HG02678 (cell line): Measurements from ENCODE around the gene LAP3.
A peak's percentile ranks its signal among the peaks of the same experiment; 100 is the strongest.
"Not testable (repeated sequence)": the region's sequence is repeated elsewhere in the genome, so short reads cannot be mapped to it uniquely, and the experiment has no call there.

Experiments used
- ATAC-seq: cut with Tn5 transposase; IDR thresholded peaks from one replicate; pipeline ENCODE4 v1.9.1; 2021; ENCODE audit warnings: mild to moderate bottlenecking, moderate library complexity; ENCODE audit not compliant: unreplicated experiment

LAP3 gene

GRCh38 chr4:17576932-17577664 lies at the start of gene LAP3:
Gene LAP3 (plus strand): TSS chr4:17577198. CDS start chr4:17577466, 268 bp downstream.
- peak; percentile 80 for ATAC-seq

GRCh38 chr4:17528551-17529165 lies 48.3 kb upstream of the LAP3 start:
- no peak for ATAC-seq

- no peak for ATAC-seq
Observed at GRCh38 chr4:17531538-17532285, 45.3 kb upstream of the LAP3 start.

GRCh38 chr4:17534705-17535104 lies 42.3 kb upstream of the LAP3 start:
- no peak for ATAC-seq

- no peak for ATAC-seq
Observed at GRCh38 chr4:17535242-17535641, 41.8 kb upstream of the LAP3 start.

GRCh38 chr4:17535906-17536305 lies 41.1 kb upstream of the LAP3 start:
- no peak for ATAC-seq

GRCh38 chr4:17537060-17537459 lies 39.9 kb upstream of the LAP3 start:
- ATAC-seq = not testable (repeated sequence)

GRCh38 chr4:17544205-17544604 lies 32.8 kb upstream of the LAP3 start:
- no peak for ATAC-seq

GRCh38 chr4:17544831-17545234 lies 32.2 kb upstream of the LAP3 start:
- ATAC-seq = no peak

- no peak for ATAC-seq
Observed at GRCh38 chr4:17545374-17546140, 31.4 kb upstream of the LAP3 start.

GRCh38 chr4:17546222-17546621 lies 30.8 kb upstream of the LAP3 start:
- ATAC-seq = no peak

GRCh38 chr4:17546678-17547077 lies 30.3 kb upstream of the LAP3 start:
- no peak for ATAC-seq

GRCh38 chr4:17550549-17550948 lies 26.4 kb upstream of the LAP3 start:
- ATAC-seq = no peak

- no peak for ATAC-seq
Observed at GRCh38 chr4:17552427-17552826, 24.6 kb upstream of the LAP3 start.

GRCh38 chr4:17554568-17554967 lies 22.4 kb upstream of the LAP3 start:
- no peak for ATAC-seq

- no peak for ATAC-seq
Observed at GRCh38 chr4:17556498-17556897, 20.5 kb upstream of the LAP3 start.

- no peak for ATAC-seq
Observed at GRCh38 chr4:17557880-17558279, 19.1 kb upstream of the LAP3 start.

- no peak for ATAC-seq
Observed at GRCh38 chr4:17558941-17559708, 17.9 kb upstream of the LAP3 start.

- no peak for ATAC-seq
Observed at GRCh38 chr4:17559709-17560048, 17.3 kb upstream of the LAP3 start.

- no peak for ATAC-seq
Observed at GRCh38 chr4:17560065-17560673, 16.8 kb upstream of the LAP3 start.
